ENCODE results near the gene STX18.
A peak's percentile ranks its signal among the peaks of the same experiment; 100 is the strongest.
"Not testable (repeated sequence)": the region's sequence is repeated elsewhere in the genome, so short reads cannot be mapped to it uniquely, and the experiment has no call there.

Gene STX18

DNA sequence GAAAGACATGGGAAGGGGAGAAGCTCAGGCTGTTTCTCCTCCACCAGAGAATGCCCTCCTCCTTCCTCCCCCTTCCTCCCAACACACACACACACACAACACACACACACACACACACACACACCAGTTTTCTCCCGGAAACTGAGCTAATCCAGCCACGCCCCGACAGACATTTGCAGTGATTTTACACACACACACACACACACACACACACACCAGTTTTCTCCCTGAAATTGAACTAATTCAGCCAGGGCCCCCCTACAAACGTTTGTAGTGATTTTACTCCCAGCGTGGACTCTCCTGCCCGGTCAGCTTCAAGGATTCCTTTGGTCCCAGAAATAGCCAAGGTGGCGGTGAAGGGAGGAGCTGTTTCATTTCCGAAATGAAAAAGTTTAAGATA lies 32.9 kb upstream of the STX18 start:
- Histone ChIP-seq H3K27ac (no peak overlapping the region), H3K9me3 (no peaks in the 10 kb centered on the region), H3K36me3 (no peaks in the 10 kb centered on the region), H3K27me3 (peaks cover 51% of the 10 kb centered on the region), H3K4me3 (ENCODE audit: low read depth in 1 of 2, low read length in 1 of 2) (peak overlapping the region in 1 of 2 experiments; percentile 18), H3K4me1 (ENCODE audit: control insufficient read depth in 1 of 2, insufficient read depth in 1 of 2, low read depth in 1 of 2, low read length in 1 of 2) (peaks cover 0 to 6% of the 10 kb centered on the region in 2 experiments)
- TF ChIP-seq, protein P1, sequence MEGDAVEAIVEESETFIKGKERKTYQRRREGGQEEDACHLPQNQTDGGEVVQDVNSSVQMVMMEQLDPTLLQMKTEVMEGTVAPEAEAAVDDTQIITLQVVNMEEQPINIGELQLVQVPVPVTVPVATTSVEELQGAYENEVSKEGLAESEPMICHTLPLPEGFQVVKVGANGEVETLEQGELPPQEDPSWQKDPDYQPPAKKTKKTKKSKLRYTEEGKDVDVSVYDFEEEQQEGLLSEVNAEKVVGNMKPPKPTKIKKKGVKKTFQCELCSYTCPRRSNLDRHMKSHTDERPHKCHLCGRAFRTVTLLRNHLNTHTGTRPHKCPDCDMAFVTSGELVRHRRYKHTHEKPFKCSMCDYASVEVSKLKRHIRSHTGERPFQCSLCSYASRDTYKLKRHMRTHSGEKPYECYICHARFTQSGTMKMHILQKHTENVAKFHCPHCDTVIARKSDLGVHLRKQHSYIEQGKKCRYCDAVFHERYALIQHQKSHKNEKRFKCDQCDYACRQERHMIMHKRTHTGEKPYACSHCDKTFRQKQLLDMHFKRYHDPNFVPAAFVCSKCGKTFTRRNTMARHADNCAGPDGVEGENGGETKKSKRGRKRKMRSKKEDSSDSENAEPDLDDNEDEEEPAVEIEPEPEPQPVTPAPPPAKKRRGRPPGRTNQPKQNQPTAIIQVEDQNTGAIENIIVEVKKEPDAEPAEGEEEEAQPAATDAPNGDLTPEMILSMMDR (IDR thresholded peaks at IDR 0.05) = no peak

DNA sequence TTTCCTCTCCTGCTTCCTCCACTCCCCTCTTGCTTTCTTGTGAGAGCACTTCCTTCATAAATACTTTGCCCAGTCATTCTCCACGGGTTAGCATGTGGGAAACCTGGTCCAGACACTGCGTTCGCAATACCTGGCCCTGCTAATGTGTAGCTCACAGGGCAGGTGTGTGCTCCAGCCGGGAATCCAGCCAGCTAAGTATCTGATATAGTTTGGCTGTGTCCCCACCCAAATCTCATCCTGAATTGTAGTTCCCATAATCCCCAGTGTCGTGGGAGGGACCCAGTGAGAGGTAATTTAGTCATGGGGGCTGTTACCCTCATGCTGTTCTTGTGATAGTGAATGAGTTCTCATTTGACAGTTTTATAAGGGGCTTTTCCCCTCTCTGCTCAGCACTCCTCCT lies 32.2 kb upstream of the STX18 start:
- TF ChIP-seq, protein P1 (IDR thresholded peaks at IDR 0.05) = no peak
- Histone ChIP-seq H3K4me1 (ENCODE audit: control insufficient read depth in 1 of 2, insufficient read depth in 1 of 2, low read depth in 1 of 2, low read length in 1 of 2) (peaks cover 0 to 6% of the 10 kb centered on the region in 2 experiments), H3K36me3 (no peaks in the 10 kb centered on the region), H3K9me3 (no peaks in the 10 kb centered on the region), H3K27ac (no peak overlapping the region), H3K4me3 (ENCODE audit: low read depth in 1 of 2, low read length in 1 of 2) (no peak overlapping the region), H3K27me3 (peaks cover 51% of the 10 kb centered on the region)

DNA sequence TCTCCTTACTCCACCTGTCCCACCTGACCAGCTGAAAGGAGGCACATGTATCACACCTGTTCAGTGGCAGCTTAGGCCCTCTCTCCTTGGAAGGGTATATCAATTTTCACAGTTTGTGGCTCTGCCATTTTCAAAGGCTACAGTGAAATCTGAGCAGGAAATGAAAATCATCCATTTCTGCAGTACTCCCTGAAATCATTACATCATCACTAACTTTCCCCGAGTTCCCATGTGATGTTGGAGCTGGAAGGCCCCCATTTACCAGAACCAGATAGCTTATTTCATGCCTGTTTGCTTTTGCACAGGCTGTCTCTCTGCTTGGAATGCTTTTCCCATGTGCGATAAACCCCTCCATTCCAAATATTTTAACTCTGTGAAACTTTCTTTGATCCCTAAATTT lies 31.0 kb upstream of the STX18 start:
- Histone ChIP-seq H3K36me3 (no peaks in the 10 kb centered on the region), H3K27me3 (peaks cover 51% of the 10 kb centered on the region), H3K27ac (no peak overlapping the region), H3K4me1 (ENCODE audit: control insufficient read depth in 1 of 2, insufficient read depth in 1 of 2, low read depth in 1 of 2, low read length in 1 of 2) (peaks cover 0 to 6% of the 10 kb centered on the region in 2 experiments), H3K4me3 (ENCODE audit: low read depth in 1 of 2, low read length in 1 of 2) (no peak overlapping the region), H3K9me3 (no peaks in the 10 kb centered on the region)
- TF ChIP-seq, protein P1 (IDR thresholded peaks at IDR 0.05) = no peak

DNA sequence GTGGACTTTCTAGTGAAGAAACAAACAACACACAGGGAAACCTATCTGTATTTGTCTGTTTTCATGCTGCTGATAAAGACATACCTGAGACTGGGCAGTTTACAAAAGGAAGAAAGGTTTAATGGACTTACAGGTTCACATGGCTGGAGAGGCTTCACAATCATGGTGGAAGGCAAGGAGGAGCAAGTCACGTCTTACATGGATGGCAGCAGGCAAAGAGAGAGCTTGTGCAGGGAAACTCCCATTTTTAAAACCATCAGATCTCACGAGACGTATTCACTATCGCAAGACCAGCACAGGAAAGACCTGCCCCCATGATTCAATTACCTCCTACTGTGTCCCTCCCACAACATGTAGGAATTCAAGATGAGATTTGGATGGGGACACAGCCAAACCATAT lies 28.0 kb upstream of the STX18 start:
- H3K4me1 ChIP-seq (ENCODE audit: control insufficient read depth in 1 of 2, insufficient read depth in 1 of 2, low read depth in 1 of 2, low read length in 1 of 2); H3K36me3 ChIP-seq; H3K4me3 ChIP-seq (ENCODE audit: low read depth in 1 of 2, low read length in 1 of 2); H3K9me3 ChIP-seq; H3K27ac ChIP-seq: not testable (repeated sequence)
- H3K27me3 ChIP-seq = peaks cover 25% of the 10 kb centered on the region

DNA sequence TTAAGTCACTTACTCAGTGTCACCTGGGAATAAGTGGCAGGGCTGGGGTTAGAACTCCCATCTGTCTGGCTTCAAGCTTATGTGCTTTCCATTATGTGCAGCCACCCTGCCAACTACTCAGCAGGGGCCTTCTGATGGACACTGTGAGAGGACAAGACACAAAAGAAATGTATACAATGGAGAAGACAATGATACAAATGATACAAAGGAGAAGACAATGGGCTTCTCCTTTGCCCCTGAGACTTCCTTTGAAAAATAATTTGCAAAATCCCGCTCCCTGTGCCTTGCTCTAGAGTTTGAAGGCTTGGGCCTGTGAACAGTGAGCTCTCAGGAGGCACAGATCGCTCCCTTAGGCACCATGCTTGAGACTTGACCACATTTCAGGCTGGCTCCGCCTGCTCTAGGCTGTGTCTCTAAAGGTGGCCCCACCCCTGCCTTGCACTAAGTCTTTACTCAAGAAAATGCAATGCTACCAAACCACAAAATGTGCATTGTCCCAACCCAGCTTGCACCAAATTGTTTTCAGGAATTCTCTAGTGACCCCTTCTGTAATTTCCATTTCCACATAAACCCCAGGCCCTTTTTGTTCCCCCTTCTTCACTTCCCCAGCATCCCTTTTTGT lies 27.1 kb upstream of the STX18 start:
- Histone ChIP-seq H3K36me3 (no peaks in the 10 kb centered on the region), H3K4me3 (ENCODE audit: low read depth in 1 of 2, low read length in 1 of 2) (no peak overlapping the region), H3K27me3 (peaks cover 16% of the 10 kb centered on the region), H3K9me3 (no peaks in the 10 kb centered on the region), H3K27ac (no peak overlapping the region), H3K4me1 (ENCODE audit: control insufficient read depth in 1 of 2, insufficient read depth in 1 of 2, low read depth in 1 of 2, low read length in 1 of 2) (no peaks in the 10 kb centered on the region)
- TF ChIP-seq, protein P1 (IDR thresholded peaks at IDR 0.05) = no peak

DNA sequence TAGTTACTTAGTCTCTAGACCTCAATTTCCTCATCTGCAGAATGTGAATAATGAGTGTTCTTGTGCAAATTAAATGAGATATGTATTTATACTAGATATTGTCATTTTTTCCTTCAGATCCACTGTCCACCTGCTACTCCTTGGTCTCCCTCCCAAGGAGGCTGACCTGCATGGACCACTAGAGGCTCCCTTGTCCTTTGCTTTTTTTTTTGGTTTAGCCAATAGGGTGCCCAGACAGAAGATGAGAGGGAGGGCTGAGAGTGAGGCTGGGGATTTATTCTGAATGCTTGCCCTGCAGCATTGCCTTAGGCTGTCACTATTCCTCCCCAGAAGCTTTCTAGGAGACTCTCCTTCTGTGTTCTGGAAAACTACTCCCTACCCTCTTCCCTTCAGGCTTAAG lies 24.5 kb upstream of the STX18 start:
- H3K4me1 ChIP-seq (ENCODE audit: control insufficient read depth in 1 of 2, insufficient read depth in 1 of 2, low read depth in 1 of 2, low read length in 1 of 2); H3K36me3 ChIP-seq; H3K9me3 ChIP-seq; H3K27me3 ChIP-seq; H3K4me3 ChIP-seq (ENCODE audit: low read depth in 1 of 2, low read length in 1 of 2); H3K27ac ChIP-seq: not testable (repeated sequence)

DNA sequence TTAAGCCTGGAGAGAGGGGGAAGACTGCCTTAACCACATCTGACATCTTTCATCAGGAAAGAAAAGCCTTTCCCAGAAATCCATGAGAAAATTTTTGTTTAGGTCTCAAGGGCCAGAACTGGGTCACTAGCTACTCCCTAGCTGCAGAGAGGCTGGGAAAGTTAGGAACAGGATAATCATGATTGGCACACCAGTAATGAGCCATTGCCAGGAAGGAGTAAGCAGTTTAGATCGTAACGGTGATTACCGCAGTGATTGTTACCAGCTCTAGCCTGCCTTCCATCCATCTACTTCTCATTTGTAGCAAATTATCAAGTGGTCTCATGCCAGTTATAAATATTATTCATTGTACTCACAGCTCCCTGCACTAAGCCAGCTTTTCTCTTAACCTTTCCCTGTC lies 22.7 kb upstream of the STX18 start:
- Histone ChIP-seq H3K4me3 (ENCODE audit: low read depth in 1 of 2, low read length in 1 of 2) (no peak overlapping the region), H3K9me3 (no peaks in the 10 kb centered on the region), H3K36me3 (no peaks in the 10 kb centered on the region), H3K27ac (no peak overlapping the region), H3K4me1 (ENCODE audit: control insufficient read depth in 1 of 2, insufficient read depth in 1 of 2, low read depth in 1 of 2, low read length in 1 of 2) (no peaks in the 10 kb centered on the region), H3K27me3 (no peaks in the 10 kb centered on the region)
- TF ChIP-seq, protein P1 (IDR thresholded peaks at IDR 0.05) = no peak

Data from neutrophil (primary cell).